Neural cell (in vitro differentiated cells): Measurements from ENCODE around the gene CRYBA1. TPM values are rescaled to one million over a fixed set of nuclear protein-coding genes. Genes with fewer than 3 reads are reported as not detected.

Experiments used
- H2AFZ ChIP-seq: fragments of 200-600, 300-800 bp; sonication (generic), shearing (Covaris generic); 2 replicates; pipeline ENCODE4 v1.6.0; 2014; ENCODE audit warnings: low read depth, mild to moderate bottlenecking, antibody characterized with exemption, low read length, moderate library complexity
- H3F3A ChIP-seq: fragments of 200-600 bp; shearing (Covaris generic); 2 replicates; pipeline ENCODE4 v1.6.1; 2016; ENCODE audit warnings: mild to moderate bottlenecking, moderate library complexity, mixed read lengths, antibody characterized with exemption, low read length; ENCODE audit not compliant: insufficient read depth, poor library complexity, severe bottlenecking
- H3K27ac ChIP-seq: fragments of 200-600, 300-800 bp; sonication (generic), shearing (Covaris generic); 2 replicates; pipeline ENCODE4 v1.5.1; 2014; ENCODE audit warnings: mild to moderate bottlenecking, low read length, moderate library complexity
- H3K27me3 ChIP-seq: fragments of 300-800, 200-600 bp; sonication (generic), shearing (Covaris generic); 2 replicates; pipeline ENCODE4 v1.6.0; 2014; ENCODE audit warnings: mild to moderate bottlenecking, low read depth, low read length, moderate library complexity; ENCODE audit not compliant: insufficient read depth
- H3K36me3 ChIP-seq: fragments of 300-800, 200-600 bp; sonication (generic), shearing (Covaris generic); 2 replicates; pipeline ENCODE4 v1.5.1; 2014; ENCODE audit warnings: mild to moderate bottlenecking, antibody characterized with exemption, low read length, moderate library complexity; ENCODE audit not compliant: insufficient read depth
- H3K4me2 ChIP-seq: fragments of 300-800, 200-600 bp; sonication (generic), shearing (Covaris generic); 2 replicates; pipeline ENCODE4 v1.6.0; 2014; ENCODE audit warnings: mild to moderate bottlenecking, low read length
- H3K4me3 ChIP-seq: fragments of 300-800, 200-600 bp; sonication (generic), shearing (Covaris generic); 2 replicates; pipeline ENCODE4 v1.5.1; 2014; ENCODE audit warnings: mild to moderate bottlenecking, low read length, moderate library complexity
- H3K79me2 ChIP-seq: fragments of 200-600 bp; shearing (Covaris generic); replicated peaks from 2 replicates; pipeline ENCODE4 v1.6.0; 2014; ENCODE audit warnings: mild to moderate bottlenecking, low read length, moderate library complexity; ENCODE audit not compliant: insufficient read depth
- H3K9ac ChIP-seq: fragments of 300-800, 200-600 bp; sonication (generic), shearing (Covaris generic); 2 replicates; pipeline ENCODE4 v1.6.1; 2016; ENCODE audit warnings: mild to moderate bottlenecking, low read length, mixed read lengths
- H3K9me2 ChIP-seq: fragments of 200-600 bp; shearing (Covaris generic); 2 replicates; pipeline ENCODE4 v1.6.1; 2016; ENCODE audit warnings: mild to moderate bottlenecking, low read length, mixed read lengths; ENCODE audit not compliant: insufficient read depth
- H3K9me3 ChIP-seq: fragments of 200-600, 300-800 bp; sonication (generic), shearing (Covaris generic); 2 replicates; pipeline ENCODE4 v1.6.1; 2016; ENCODE audit warnings: mild to moderate bottlenecking, mixed run types, low read length, moderate library complexity, mixed read lengths
- H4K20me1 ChIP-seq: fragments of 200-600 bp; shearing (Covaris generic); 2 replicates; pipeline ENCODE4 v1.6.1; 2016; ENCODE audit warnings: mild to moderate bottlenecking, mixed run types; ENCODE audit not compliant: insufficient read depth
- EP300 ChIP-seq: fragments of 450-650 bp; conservative IDR thresholded peaks from 2 replicates; pipeline ENCODE4 v1.6.1; 2014; ENCODE audit warnings: antibody characterized with exemption, mild to moderate bottlenecking, moderate library complexity; ENCODE audit not compliant: poor library complexity, severe bottlenecking
- EZH2 ChIP-seq: fragments of 200-600, 300-800 bp; shearing (Covaris generic), sonication (generic); IDR thresholded peaks from 2 replicates; pipeline ENCODE4 v1.6.1; 2014; ENCODE audit warnings: antibody characterized with exemption, low read length, borderline replicate concordance, mild to moderate bottlenecking; ENCODE audit not compliant: insufficient read depth, poor library complexity, severe bottlenecking
- MXI1 ChIP-seq: fragments of 450-650 bp; conservative IDR thresholded peaks from 2 replicates; pipeline ENCODE4 v1.6.1; 2014; ENCODE audit warnings: antibody characterized with exemption, mild to moderate bottlenecking; ENCODE audit not compliant: poor library complexity, severe bottlenecking
- POLR2AphosphoS5 ChIP-seq: IDR thresholded peaks from 2 replicates; pipeline ENCODE4 v1.6.1; 2012
- RAD21 ChIP-seq: fragments of 450-650 bp; conservative IDR thresholded peaks from 2 replicates; pipeline ENCODE4 v1.6.1; 2014; ENCODE audit warnings: antibody characterized with exemption, mild to moderate bottlenecking, moderate library complexity
- SMC3 ChIP-seq: fragments of 450-650 bp; conservative IDR thresholded peaks from 2 replicates; pipeline ENCODE4 v1.6.1; 2014; ENCODE audit warnings: antibody characterized with exemption, mild to moderate bottlenecking, moderate library complexity; ENCODE audit not compliant: poor library complexity
- TAF1 ChIP-seq: IDR thresholded peaks from 2 replicates; pipeline ENCODE4 v1.6.1; 2012; ENCODE audit warnings: low read depth
- polyA minus RNA-seq: library from RNA; depleted of rRNA, polyadenylated mRNA; stranded (reverse); fragments of >200 nt; gene quantifications from 2 replicates; pipeline ENCODE4 v1.2.3, GENCODE V29; 2014
- polyA plus RNA-seq: library from polyadenylated mRNA; depleted of rRNA; stranded (reverse); fragments of >200 nt; gene quantifications from 2 replicates; pipeline ENCODE4 v1.2.3, GENCODE V29; 2014
- TF ChIP-seq, protein P1 (sequence below): fragments of 450-650 bp; IDR thresholded peaks from 2 replicates; pipeline ENCODE4 v1.5.1; 2014; ENCODE audit warnings: antibody characterized with exemption, mild to moderate bottlenecking, moderate library complexity; ENCODE audit not compliant: poor library complexity, severe bottlenecking
- TF ChIP-seq, protein P2 (sequence below): IDR thresholded peaks from 2 replicates; pipeline ENCODE4 v1.6.1; 2012; ENCODE audit warnings: borderline replicate concordance

CRYBA1 gene, protein sequence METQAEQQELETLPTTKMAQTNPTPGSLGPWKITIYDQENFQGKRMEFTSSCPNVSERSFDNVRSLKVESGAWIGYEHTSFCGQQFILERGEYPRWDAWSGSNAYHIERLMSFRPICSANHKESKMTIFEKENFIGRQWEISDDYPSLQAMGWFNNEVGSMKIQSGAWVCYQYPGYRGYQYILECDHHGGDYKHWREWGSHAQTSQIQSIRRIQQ
- polyA plus RNA-seq (not detected in 2 replicates), polyA minus RNA-seq (not detected in 2 replicates)

DNA sequence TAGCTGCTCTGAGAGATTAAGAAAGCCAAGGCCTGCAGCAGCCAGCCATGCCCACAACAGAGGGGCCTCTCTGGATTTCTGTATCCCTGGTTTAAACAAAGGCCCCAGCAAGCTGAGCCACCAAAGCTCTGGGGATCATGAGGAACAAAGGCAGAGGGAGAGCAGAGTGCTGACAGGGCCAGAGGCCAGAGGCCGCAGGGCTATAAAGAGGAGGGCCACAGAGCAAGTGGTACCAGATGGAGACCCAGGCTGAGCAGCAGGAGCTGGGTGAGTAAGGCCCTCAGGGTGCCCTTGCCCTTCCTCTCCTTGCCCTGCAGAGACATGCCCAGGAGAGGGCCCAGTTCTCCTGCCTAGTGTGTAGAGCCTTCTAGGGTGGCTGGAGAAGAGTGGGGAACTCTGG, at the start of gene CRYBA1:
Gene CRYBA1 (plus strand): TSS at position 232 of the 400 bp plus-strand sequence. CDS start 5 bp downstream, at position 237.
- H3F3A ChIP-seq, result no peaks in the 10 kb centered on the region
- TF ChIP-seq, protein P1, sequence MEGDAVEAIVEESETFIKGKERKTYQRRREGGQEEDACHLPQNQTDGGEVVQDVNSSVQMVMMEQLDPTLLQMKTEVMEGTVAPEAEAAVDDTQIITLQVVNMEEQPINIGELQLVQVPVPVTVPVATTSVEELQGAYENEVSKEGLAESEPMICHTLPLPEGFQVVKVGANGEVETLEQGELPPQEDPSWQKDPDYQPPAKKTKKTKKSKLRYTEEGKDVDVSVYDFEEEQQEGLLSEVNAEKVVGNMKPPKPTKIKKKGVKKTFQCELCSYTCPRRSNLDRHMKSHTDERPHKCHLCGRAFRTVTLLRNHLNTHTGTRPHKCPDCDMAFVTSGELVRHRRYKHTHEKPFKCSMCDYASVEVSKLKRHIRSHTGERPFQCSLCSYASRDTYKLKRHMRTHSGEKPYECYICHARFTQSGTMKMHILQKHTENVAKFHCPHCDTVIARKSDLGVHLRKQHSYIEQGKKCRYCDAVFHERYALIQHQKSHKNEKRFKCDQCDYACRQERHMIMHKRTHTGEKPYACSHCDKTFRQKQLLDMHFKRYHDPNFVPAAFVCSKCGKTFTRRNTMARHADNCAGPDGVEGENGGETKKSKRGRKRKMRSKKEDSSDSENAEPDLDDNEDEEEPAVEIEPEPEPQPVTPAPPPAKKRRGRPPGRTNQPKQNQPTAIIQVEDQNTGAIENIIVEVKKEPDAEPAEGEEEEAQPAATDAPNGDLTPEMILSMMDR, result no peak
- TF ChIP-seq SMC3 (no peak), RAD21 (no peak), EP300 (no peak), POLR2AphosphoS5 (no peak), MXI1 (no peak), EZH2 (no peak), TAF1 (no peak)
- TF ChIP-seq, protein P2, sequence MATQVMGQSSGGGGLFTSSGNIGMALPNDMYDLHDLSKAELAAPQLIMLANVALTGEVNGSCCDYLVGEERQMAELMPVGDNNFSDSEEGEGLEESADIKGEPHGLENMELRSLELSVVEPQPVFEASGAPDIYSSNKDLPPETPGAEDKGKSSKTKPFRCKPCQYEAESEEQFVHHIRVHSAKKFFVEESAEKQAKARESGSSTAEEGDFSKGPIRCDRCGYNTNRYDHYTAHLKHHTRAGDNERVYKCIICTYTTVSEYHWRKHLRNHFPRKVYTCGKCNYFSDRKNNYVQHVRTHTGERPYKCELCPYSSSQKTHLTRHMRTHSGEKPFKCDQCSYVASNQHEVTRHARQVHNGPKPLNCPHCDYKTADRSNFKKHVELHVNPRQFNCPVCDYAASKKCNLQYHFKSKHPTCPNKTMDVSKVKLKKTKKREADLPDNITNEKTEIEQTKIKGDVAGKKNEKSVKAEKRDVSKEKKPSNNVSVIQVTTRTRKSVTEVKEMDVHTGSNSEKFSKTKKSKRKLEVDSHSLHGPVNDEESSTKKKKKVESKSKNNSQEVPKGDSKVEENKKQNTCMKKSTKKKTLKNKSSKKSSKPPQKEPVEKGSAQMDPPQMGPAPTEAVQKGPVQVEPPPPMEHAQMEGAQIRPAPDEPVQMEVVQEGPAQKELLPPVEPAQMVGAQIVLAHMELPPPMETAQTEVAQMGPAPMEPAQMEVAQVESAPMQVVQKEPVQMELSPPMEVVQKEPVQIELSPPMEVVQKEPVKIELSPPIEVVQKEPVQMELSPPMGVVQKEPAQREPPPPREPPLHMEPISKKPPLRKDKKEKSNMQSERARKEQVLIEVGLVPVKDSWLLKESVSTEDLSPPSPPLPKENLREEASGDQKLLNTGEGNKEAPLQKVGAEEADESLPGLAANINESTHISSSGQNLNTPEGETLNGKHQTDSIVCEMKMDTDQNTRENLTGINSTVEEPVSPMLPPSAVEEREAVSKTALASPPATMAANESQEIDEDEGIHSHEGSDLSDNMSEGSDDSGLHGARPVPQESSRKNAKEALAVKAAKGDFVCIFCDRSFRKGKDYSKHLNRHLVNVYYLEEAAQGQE, result no peak
- H3K79me2 ChIP-seq, result no peaks in the 10 kb centered on the region
- no peak within 1 kb of the TSS for H2AFZ ChIP-seq
- H3K9me3 ChIP-seq, result no peaks in the 10 kb centered on the region
- no peak within 1 kb of the TSS for H3K9ac ChIP-seq
- no peaks in the 10 kb centered on the region for H3K36me3 ChIP-seq
- no peak within 1 kb of the TSS for H3K4me3 ChIP-seq
- H3K4me2 ChIP-seq, result no peak within 1 kb of the TSS
- H4K20me1 ChIP-seq, result no peaks in the 10 kb centered on the region
- no peaks in the 10 kb centered on the region for H3K27me3 ChIP-seq
- no peaks in the 10 kb centered on the region for H3K9me2 ChIP-seq
- H3K27ac ChIP-seq, result no peak within 1 kb of the TSS

DNA sequence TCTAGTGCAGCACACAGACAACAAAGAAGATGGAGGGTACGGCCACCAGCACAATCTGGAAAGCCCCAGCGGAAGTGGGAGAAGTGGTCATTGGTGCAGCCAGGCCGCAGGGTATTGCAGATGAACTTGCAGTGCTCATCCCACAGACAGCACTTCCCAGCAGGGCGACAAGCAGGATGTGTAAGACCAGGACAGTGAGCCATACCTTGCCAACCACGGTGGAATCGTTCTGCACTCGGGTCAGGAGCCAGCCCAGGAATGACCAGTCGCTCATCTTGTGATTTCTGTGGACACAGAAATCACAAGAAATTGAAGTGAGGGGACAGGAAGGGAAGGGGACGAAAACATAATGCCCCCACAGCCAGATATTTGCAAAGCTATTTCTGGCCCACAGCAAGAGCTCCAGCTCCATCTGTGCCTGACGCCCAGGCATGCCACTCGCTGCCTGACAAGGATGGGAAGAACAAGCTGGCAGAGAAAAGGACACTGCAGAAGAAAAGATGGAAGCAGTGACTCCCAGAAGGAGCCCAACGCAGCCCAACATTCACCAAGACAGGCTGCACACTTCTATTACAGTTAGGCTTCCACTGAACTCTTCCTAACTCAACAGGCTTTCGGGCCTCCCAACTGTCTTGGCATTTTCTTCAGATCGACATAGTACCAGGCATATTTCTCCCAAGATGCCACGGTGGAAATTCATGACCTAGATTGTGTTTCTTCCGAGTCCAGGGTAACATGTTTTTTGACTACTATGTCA, 49.0 kb upstream of the CRYBA1 start:
- Histone ChIP-seq H3K36me3 (no peaks in the 10 kb centered on the region), H3F3A (no peaks in the 10 kb centered on the region), H3K9me3 (no peaks in the 10 kb centered on the region), H3K9me2 (no peaks in the 10 kb centered on the region), H4K20me1 (no peaks in the 10 kb centered on the region), H3K9ac (no peak overlapping the region), H3K79me2 (no peaks in the 10 kb centered on the region), H3K4me3 (no peak overlapping the region), H2AFZ (no peak overlapping the region), H3K27me3 (no peaks in the 10 kb centered on the region), H3K27ac (no peak overlapping the region), H3K4me2 (no peak overlapping the region)
- TF ChIP-seq SMC3 (no peak), RAD21 (no peak), EZH2 (no peak), TAF1 (no peak), POLR2AphosphoS5 (no peak), EP300 (no peak), MXI1 (no peak)
- TF ChIP-seq, protein P2, result no peak
- TF ChIP-seq, protein P1, result no peak
